ENCODE data around the gene MTCL1. TPM values are rescaled to one million over a fixed set of nuclear protein-coding genes. Genes with fewer than 3 reads are reported as not detected.

Gene MTCL1
- total RNA-seq, 2 experiments from 2014 or later, result 0.40 to 0.56 TPM

Other genes starting within 250 kb of the MTCL1 start
- 10 to 100 TPM in 1 of 2 experiments, 1 to 10 TPM in 1; 9.4 to 10.1 TPM for gene RAB12, start 96.1 kb upstream of the MTCL1 start, total RNA-seq

All from activated CD4-positive, alpha-beta memory T cell treated with anti-CD3 and anti-CD28 coated beads for 36 hours (primary cell).